Astrocyte of the hippocampus (primary cell): ENCODE data around the gene BRME1.
"Not testable (repeated sequence)": the region's sequence is repeated elsewhere in the genome, so short reads cannot be mapped to it uniquely, and the experiment has no call there.

Experiments
- DNase-seq: peaks from one replicate; pipeline ENCODE4 v3.0.0; 2011; ENCODE audit warnings: low read depth, low spot score

BRME1 gene

GRCh38 chr19:13866463-13867046, 39.4 kb downstream of the BRME1 start:
- no peak for DNase-seq

GRCh38 chr19:13865571-13866462, 40.1 kb downstream of the BRME1 start:
- no peak for DNase-seq

GRCh38 chr19:13864667-13865570, 41.0 kb downstream of the BRME1 start:
- no peak for DNase-seq

- no peak for DNase-seq
These were observed 41.8 kb downstream of the BRME1 start for GRCh38 chr19:13864046-13864666.

- peak; percentile 98 for DNase-seq
These were observed 44.0 kb downstream of the BRME1 start for GRCh38 chr19:13861714-13862531.

- no peak for DNase-seq
These were observed 44.6 kb downstream of the BRME1 start for GRCh38 chr19:13861392-13861713.

GRCh38 chr19:13860679-13861391, 45.1 kb downstream of the BRME1 start:
- DNase-seq, result no peak

- DNase-seq, result no peak
These were observed 46.5 kb downstream of the BRME1 start for GRCh38 chr19:13859361-13859880.

GRCh38 chr19:13856497-13856896, 49.4 kb downstream of the BRME1 start:
- DNase-seq, result no peak

GRCh38 chr19:13852171-13852707, 53.7 kb downstream of the BRME1 start:
- not testable (repeated sequence) for DNase-seq

GRCh38 chr19:13851734-13852114, 54.2 kb downstream of the BRME1 start:
- DNase-seq, result not testable (repeated sequence)

- peak; percentile 98 for DNase-seq
These were observed 54.8 kb downstream of the BRME1 start for GRCh38 chr19:13850910-13851733.

GRCh38 chr19:13849991-13850909, 55.7 kb downstream of the BRME1 start:
- peak; percentile 97 for DNase-seq

GRCh38 chr19:13848798-13849676, 56.9 kb downstream of the BRME1 start:
- no peak for DNase-seq

GRCh38 chr19:13848340-13848677, 57.6 kb downstream of the BRME1 start:
- no peak for DNase-seq

- DNase-seq, result peak; percentile 97
These were observed 58.2 kb downstream of the BRME1 start for GRCh38 chr19:13847407-13848339.
